Brain pericyte (primary cell): ENCODE results near the gene MEGF11.

Source experiments
- DNase-seq: peaks from one replicate; pipeline ENCODE4 v3.0.0-alpha.2; 2012; ENCODE audit warnings: low read depth, low spot score

MEGF11 gene

GRCh38 chr15:66144978-66145725 lies 108.4 kb downstream of the MEGF11 start:
- DNase-seq: no peak

GRCh38 chr15:66142285-66142684 lies 111.3 kb downstream of the MEGF11 start:
- DNase-seq: no peak

GRCh38 chr15:66139591-66140207 lies 113.9 kb downstream of the MEGF11 start:
- DNase-seq: no peak

- no peak for DNase-seq
Measured at GRCh38 chr15:66138892-66139590, 114.5 kb downstream of the MEGF11 start.

GRCh38 chr15:66138096-66138783 lies 115.3 kb downstream of the MEGF11 start:
- no peak for DNase-seq

GRCh38 chr15:66136948-66137347 lies 116.6 kb downstream of the MEGF11 start:
- DNase-seq: no peak

GRCh38 chr15:66135664-66136063 lies 117.9 kb downstream of the MEGF11 start:
- no peak for DNase-seq

- DNase-seq: no peak
Measured at GRCh38 chr15:66134284-66134683, 119.3 kb downstream of the MEGF11 start.

GRCh38 chr15:66133247-66133885 lies 120.2 kb downstream of the MEGF11 start:
- no peak for DNase-seq

- DNase-seq: no peak
Measured at GRCh38 chr15:66132251-66132816, 121.2 kb downstream of the MEGF11 start.

GRCh38 chr15:66131831-66132230 lies 121.7 kb downstream of the MEGF11 start:
- no peak for DNase-seq

GRCh38 chr15:66131200-66131599 lies 122.3 kb downstream of the MEGF11 start:
- no peak for DNase-seq

GRCh38 chr15:66130496-66131034 lies 123.0 kb downstream of the MEGF11 start:
- no peak for DNase-seq

GRCh38 chr15:66129586-66129985 lies 124.0 kb downstream of the MEGF11 start:
- DNase-seq: no peak

GRCh38 chr15:66128116-66128680 lies 125.4 kb downstream of the MEGF11 start:
- DNase-seq: no peak

- DNase-seq: no peak
Measured at GRCh38 chr15:66126456-66126855, 127.1 kb downstream of the MEGF11 start.

GRCh38 chr15:66126031-66126441 lies 127.5 kb downstream of the MEGF11 start:
- no peak for DNase-seq

- no peak for DNase-seq
Measured at GRCh38 chr15:66124651-66125050, 128.9 kb downstream of the MEGF11 start.

GRCh38 chr15:66123799-66124198 lies 129.8 kb downstream of the MEGF11 start:
- no peak for DNase-seq

GRCh38 chr15:66120422-66120821 lies 133.1 kb downstream of the MEGF11 start:
- DNase-seq: no peak

GRCh38 chr15:66117841-66118240 lies 135.7 kb downstream of the MEGF11 start:
- no peak for DNase-seq
